Epithelial cell of prostate (primary cell): ENCODE data around the gene ATXN7L1.

Experiments used
- DNase-seq: peaks from one replicate; pipeline ENCODE4 v3.0.0-alpha.2; 2011; ENCODE audit warnings: low read depth, low spot score
- H3K27ac ChIP-seq: fragments of 450-650 bp; 2 replicates; pipeline ENCODE4 v1.5.1; 2017; ENCODE audit warnings: mild to moderate bottlenecking

ATXN7L1 gene

DNA sequence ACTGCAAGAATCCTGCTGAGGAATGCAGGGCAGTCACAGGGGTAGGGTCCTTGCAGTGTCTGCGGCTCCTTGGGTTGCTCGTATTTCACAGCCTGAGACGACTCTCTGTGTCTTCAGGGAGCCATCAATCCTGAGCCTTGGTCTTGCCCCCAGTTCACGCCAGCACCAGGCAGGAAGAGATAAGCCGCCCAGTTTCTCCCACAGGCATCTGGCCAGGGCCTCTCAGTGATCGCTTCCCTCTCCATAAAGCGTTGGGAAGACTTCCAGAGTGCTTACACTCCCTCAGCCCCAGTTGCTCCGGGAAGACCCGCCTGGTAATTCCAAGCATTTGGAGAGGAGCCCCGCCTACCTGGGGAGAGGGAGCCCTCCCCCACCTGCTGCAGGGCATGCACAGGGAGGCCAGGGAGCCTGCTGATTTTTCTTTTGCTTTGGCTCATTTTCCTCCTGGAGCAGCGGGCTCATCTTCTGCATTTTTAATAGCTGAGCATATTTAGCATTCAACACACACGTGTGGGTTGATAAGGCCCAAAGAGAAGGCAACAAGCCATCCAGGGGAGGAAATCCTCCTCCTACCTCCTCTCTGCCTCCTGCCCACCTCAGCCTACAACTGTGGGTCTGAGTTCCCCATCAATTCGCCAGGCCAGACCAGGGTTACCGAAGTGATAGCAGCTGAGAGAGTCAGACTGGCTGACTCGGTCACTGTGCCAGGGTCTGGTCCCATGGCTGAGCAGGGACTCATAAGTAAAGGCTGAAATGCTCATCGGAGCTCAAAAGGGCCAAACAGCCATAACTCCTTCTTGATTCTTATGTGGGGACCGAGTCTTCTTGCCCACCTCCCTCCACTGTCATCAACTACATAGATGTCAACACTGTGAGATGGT is 220.7 kb downstream of the ATXN7L1 start:
- no peak for DNase-seq
- H3K27ac ChIP-seq, result no peak overlapping the region

- DNase-seq, result no peak
- H3K27ac ChIP-seq, result no peak overlapping the region
Measured at GRCh38 chr7:105655067-105655466, 221.3 kb downstream of the ATXN7L1 start.

DNA sequence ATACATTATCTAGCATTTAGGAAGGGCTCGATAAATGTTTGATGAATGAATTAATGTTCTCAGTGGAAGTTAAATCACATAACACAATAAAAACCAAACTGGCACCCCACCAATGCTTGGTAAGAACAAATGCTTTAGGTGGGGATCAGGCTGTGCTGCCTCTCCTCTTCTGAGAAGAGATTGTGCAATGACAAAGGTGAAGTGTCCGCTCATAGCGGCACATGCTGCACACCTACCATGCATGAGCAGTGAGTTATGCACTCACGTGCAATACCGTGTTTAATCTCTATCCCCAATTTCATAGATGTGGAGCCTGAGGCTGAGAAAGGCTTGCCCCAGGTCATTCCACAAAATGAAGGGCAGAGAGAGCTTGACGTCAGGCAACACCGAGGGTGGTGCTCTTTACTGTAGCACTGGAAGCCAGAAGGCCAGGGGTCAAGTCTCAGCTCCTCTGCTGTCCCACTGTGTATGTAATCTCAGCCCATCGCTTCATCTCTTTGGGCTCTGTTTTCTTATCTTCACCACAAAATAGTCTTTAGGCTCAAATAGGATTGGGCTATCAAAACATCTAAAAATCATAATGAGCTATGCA is 222.2 kb downstream of the ATXN7L1 start:
- H3K27ac ChIP-seq, result no peak overlapping the region
- no peak for DNase-seq

DNA sequence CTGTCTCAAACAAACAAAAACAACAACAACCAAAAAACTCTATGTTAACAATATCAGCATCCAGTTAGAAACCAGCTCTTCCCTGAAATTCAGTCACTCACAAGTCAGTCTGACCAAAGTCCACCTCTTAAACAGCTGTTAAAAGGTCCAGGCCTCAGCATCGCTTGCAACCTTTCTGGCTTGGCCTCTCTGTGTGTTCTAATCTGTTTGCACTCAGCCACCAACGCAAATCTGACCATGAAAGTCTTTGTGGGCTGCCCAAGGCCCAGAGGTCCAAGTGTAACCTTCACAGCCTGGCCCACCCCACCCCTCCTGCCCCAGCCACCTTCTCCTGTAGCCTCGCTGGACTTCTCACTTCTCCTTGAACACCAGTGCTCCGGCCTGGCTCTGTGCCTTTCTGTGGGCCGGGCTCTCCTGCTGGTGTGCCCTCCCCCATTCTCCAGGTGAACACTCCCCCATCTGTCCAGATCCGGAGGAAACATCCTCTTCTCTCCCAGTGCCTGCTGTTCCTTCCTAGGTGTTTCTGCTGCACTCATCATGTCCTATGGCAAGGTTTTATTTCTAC is 222.9 kb downstream of the ATXN7L1 start:
- DNase-seq, result no peak
- no peak overlapping the region for H3K27ac ChIP-seq

- DNase-seq, result no peak
- no peak overlapping the region for H3K27ac ChIP-seq
Measured at GRCh38 chr7:105652359-105652993, 223.9 kb downstream of the ATXN7L1 start.

- DNase-seq, result no peak
- no peak overlapping the region for H3K27ac ChIP-seq
Measured at GRCh38 chr7:105651798-105652197, 224.6 kb downstream of the ATXN7L1 start.

DNA sequence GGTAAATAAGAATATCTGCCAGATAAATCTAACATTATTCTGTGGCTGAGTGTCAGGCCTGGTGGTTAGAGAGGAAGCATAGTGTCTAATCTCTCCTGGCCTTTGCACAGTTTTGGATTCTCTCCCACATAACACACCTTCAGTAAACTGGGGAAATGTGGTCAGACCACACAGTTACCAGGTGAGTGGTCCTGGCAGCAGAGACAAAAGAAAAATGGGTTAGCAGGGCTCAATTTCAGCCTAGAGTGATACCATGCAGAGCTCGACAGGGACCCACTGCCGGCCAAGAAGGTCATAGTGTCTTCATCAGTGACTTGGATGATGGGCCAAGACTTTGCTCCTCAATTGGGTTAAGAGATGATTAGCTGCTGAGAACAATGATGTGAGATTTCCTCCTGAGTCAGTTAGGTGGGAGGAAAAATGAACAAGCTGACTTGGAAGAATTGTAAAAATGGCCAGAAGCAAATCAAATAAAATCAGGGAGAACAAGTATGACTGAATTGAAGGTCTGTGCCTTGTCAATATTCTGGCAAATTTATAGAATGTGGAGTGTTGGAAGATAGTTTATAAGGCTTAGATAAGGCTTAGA is 225.9 kb downstream of the ATXN7L1 start:
- H3K27ac ChIP-seq, result no peak overlapping the region
- no peak for DNase-seq

DNA sequence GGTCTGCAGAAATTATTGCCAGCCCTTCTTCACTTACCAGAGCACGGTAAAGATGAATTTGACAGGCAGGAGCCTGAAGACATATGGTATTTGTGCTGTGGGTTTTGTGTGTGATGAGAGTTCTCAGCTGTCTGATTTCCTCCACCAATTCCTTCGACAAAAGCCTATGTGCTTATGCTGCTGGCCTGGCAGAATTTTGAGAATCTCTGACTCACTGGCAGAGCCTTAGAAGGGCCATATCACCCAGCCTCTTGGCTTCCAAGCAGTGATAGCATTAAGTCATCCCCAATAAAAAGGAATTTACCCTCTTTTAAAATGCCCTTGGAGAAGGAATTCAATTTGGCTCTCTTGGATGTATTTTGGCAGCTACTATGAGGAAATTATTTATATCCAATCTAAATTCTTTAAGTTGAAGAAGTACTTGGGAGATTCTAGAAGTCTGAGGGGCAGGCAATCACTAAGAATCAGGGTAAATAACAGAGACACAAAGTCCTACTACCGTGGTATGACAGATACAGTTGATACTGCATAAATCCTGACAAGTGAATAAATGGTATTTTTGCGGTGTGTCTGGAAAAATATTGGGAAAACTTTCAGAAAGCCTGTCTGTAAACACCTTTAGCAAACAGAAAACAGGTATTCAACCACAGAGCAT is 226.5 kb downstream of the ATXN7L1 start:
- H3K27ac ChIP-seq, result no peak overlapping the region
- no peak for DNase-seq

DNA sequence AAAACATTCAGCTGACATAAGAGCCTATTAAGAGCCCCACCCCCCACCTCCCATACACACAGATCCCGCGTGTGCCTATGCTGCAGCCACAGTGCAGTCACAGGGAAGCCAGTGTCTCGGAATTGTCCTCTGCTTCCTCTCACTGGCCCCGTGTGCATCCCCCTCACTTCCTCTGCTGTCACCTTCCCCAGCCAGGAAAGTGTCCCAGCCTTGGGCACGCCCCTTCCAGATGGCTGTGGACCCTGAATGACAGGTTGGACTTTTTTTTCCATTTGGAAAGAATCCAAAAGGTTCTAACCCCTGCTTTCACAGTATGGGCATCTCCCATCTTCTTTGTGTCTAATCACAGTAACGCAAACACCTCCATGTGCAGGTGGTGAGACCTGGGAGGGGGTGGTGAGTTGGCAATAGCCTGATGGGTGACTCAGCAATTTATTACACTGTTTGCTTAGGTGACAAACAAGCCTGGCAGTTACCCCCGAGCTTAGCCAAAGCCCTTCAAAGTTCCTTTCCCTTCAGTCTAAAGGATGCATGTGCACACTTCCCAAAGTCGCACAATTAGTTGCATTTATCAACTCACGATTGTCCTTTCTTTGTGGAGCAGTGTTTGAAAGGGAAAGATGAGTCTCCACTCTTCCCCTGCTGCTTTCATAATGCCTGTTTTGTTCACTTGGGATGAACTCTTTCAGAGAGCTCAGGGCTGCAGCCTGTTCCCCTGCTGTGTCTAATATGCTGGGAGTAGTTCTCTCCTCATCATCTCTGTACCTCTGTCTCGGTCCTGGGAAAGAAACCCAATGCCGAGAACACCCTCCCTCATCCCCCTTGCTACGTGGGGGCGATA is 227.6 kb downstream of the ATXN7L1 start:
- peak; percentile 39 for DNase-seq
- no peak overlapping the region for H3K27ac ChIP-seq

GRCh38 chr7:105647591-105647990 is 228.8 kb downstream of the ATXN7L1 start:
- no peak for DNase-seq
- no peak overlapping the region for H3K27ac ChIP-seq

DNA sequence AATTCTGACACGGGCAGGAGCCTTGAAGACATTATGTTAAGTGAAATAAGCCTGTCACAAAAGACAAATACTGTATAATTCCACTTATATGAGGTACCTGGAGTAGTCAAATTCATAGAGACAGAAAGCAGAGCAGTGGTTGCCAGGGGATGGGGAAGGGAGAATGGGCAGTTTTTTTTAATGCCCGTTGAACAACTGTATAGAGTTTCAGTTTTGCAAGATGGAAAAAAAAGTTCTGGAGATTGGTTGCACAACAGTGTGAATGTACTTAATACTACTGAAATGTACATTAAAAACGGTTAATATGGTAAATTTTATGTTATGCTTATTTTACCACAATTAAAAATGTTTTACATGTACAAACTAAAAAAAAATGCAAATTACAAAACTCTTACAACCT is 231.5 kb downstream of the ATXN7L1 start:
- DNase-seq, result no peak
- no peak overlapping the region for H3K27ac ChIP-seq

GRCh38 chr7:105643851-105644250 is 232.5 kb downstream of the ATXN7L1 start:
- H3K27ac ChIP-seq, result no peak overlapping the region
- no peak for DNase-seq

- H3K27ac ChIP-seq, result no peak overlapping the region
- DNase-seq, result no peak
Measured at GRCh38 chr7:105643384-105643783, 233.0 kb downstream of the ATXN7L1 start.

DNA sequence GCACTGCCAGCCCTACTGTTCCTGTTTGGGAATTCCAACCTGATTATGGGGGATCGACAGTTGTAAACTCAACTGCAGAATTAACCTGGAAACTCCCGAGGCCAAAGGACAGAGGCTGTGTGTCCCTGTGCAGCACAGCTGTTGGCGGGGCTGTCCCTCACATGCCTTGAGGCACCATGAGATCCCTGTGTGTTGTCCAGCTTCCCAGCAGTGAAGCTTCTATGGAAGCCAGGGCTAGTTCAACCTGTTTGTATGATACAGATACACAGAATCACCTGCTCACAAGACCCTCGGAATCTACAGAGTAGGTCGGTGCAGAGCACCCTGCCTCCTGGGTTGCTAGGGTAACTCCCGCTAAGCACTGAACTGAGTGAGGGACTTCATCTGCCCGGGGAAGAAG is 234.1 kb downstream of the ATXN7L1 start:
- H3K27ac ChIP-seq, result no peak overlapping the region
- DNase-seq, result no peak

DNA sequence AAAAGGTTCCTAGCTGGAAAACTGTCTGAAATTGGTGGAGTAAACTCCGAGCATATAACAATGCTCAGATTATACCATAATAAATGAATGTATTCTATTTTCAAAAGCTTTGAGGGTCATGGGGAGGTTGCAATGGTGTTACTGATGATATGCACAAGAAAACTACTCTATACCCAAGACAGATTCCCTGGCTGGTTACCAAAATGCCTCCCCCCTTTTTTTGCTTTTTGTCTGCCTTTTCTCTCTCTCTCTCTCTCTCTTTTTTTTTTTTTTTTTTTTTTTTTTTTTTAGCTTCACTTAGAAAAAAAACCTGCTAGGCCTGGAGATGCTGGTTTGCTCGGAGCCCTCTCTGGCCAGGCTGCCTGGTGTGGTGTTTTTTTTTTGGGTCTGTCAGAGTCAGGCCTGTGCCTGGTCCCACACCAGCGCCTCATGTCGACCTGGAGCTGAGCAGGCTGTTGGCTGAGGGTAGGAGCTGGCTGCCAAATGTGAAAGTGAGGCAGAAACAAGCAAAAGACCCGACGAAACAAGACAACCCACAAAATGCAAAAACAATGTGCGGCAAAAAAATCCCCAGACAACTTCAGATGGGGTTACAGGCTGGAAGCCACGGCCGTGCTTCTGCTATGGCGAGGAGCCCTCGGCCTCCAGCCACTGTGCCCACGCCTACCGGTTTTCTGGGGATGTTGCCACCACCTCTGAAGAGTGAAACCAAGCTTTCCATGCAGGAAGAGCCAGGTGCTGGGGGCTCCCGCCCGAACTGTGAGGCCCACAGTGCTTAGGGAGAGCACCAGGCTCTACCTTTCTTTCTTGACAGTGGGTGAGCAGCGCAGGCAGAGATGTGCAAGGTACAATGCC is 235.2 kb downstream of the ATXN7L1 start:
- H3K27ac ChIP-seq, result no peak overlapping the region
- DNase-seq, result no peak

- no peak overlapping the region for H3K27ac ChIP-seq
- DNase-seq, result no peak
Measured at GRCh38 chr7:105639667-105640493, 236.5 kb downstream of the ATXN7L1 start.

GRCh38 chr7:105638902-105639495 is 237.4 kb downstream of the ATXN7L1 start:
- H3K27ac ChIP-seq, result no peak overlapping the region
- no peak for DNase-seq
